HEK293 (cell line): ENCODE data around the gene MTFP1.

Experiments
- GLI2 ChIP-seq: fragments of 450-650 bp; formaldehyde crosslinking; IDR thresholded peaks from 2 replicates; pipeline ENCODE4; 2017; ENCODE audit warnings: missing biosample characterization, missing genetic modification characterization, low read depth, borderline replicate concordance
- MEIS1 ChIP-seq: sonication (generic); formaldehyde crosslinking; IDR thresholded peaks from 2 replicates; pipeline ENCODE4 v1.8.1; 2022; ENCODE audit warnings: missing genetic modification reagents, mild to moderate bottlenecking, borderline replicate concordance
- SCRT2 ChIP-seq: fragments of 450-650 bp; formaldehyde crosslinking; IDR thresholded peaks from 2 replicates; pipeline ENCODE4 v1.5.1; 2016; ENCODE audit warnings: missing biosample characterization, missing genetic modification characterization
- YY1 ChIP-seq: fragments of 450-650 bp; formaldehyde crosslinking; IDR thresholded peaks from 2 replicates; pipeline ENCODE4 v1.5.1; 2018; ENCODE audit warnings: missing biosample characterization, missing genetic modification characterization
- ZIC2 ChIP-seq: fragments of 450-650 bp; formaldehyde crosslinking; IDR thresholded peaks from 2 replicates; pipeline ENCODE4 v1.5.1; 2016; ENCODE audit warnings: missing biosample characterization, missing genetic modification characterization
- ZNF10 ChIP-seq: fragments of 450-650 bp; formaldehyde crosslinking; IDR thresholded peaks from 2 replicates; pipeline ENCODE4 v1.5.1; 2017; ENCODE audit warnings: missing biosample characterization, missing genetic modification characterization
- ZNF140 ChIP-seq: fragments of 450-650 bp; formaldehyde crosslinking; IDR thresholded peaks from 2 replicates; pipeline ENCODE4 v1.5.1; 2016; ENCODE audit warnings: missing biosample characterization, missing genetic modification characterization
- ZNF274 ChIP-seq, 2 experiments: fragments of 200-500 bp in 1 of 2; fragments of 450-650 bp in 1 of 2; sonication (Bioruptor generic) in 1 of 2; formaldehyde crosslinking in 1 of 2; IDR thresholded peaks; 2 replicates each; pipeline versions ENCODE4 v1.5.1 to v1.6.1; 2014 to 2016; ENCODE audit warnings: borderline replicate concordance in 1 of 2, inconsistent platforms in 1 of 2, low read length in 1 of 2, missing biosample characterization in 1 of 2, missing genetic modification characterization in 1 of 2
- ZNF529 ChIP-seq: fragments of 450-650 bp; formaldehyde crosslinking; IDR thresholded peaks from 2 replicates; pipeline ENCODE4 v1.5.1; 2017; ENCODE audit warnings: missing genetic modification characterization, missing biosample characterization; ENCODE audit not compliant: insufficient replicate concordance
- TF ChIP-seq, protein P1 (sequence below): fragments of 450-650 bp; formaldehyde crosslinking; IDR thresholded peaks from 2 replicates; pipeline ENCODE4 v1.5.1; 2016; ENCODE audit warnings: missing biosample characterization, missing genetic modification characterization
- TF ChIP-seq, protein P2 (sequence below): fragments of 450-650 bp; formaldehyde crosslinking; IDR thresholded peaks from 2 replicates; pipeline ENCODE4 v1.5.1; 2016; ENCODE audit warnings: missing biosample characterization, missing genetic modification characterization
- TF ChIP-seq, protein P3 (sequence below): fragments of 450-650 bp; formaldehyde crosslinking; IDR thresholded peaks from 2 replicates; pipeline ENCODE4 v1.5.1; 2016; ENCODE audit warnings: missing biosample characterization, missing genetic modification characterization
- TF ChIP-seq, protein P4 (sequence below): fragments of 450-650 bp; IDR thresholded peaks from 2 replicates; pipeline ENCODE4 v1.5.1; 2018; ENCODE audit warnings: missing biosample characterization, missing genetic modification characterization
- TF ChIP-seq, protein P5 (sequence below): fragments of 450-650 bp; IDR thresholded peaks from 2 replicates; pipeline ENCODE4 v1.5.1; 2018; ENCODE audit warnings: missing biosample characterization, mild to moderate bottlenecking, missing genetic modification characterization

DNA sequence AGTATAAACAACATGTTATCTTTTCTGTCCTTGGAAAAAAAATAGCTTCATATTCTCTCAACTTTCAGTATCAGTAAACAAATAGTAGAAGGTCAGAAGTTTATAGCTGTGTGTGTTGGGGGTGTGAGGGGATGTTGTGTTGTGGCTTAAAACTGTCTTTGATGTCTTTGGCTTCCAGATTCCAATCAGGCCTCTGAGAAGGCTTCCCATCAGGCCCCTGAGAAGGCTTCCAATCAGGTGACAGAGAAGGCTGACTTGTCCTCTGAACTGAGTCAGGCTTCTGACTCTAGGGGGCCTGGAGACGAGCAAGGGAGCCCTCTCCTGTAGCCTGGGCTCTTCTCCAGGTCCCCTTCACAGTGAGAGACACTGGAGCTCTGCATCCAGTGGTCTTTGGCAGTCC lies 9.3 kb downstream of the MTFP1 start:
- TF ChIP-seq ZNF274 (IDR thresholded peaks at IDR 0.05; ENCODE audit: low read length) (no peak), ZNF274 (tag by site-specific recombination; IDR thresholded peaks at IDR 0.05; ENCODE audit: borderline replicate concordance) (no peak), GLI2 (tag by site-specific recombination) (no peak), ZNF140 (tag by site-specific recombination) (no peak), ZNF529 (tag by site-specific recombination) (no peak), ZNF10 (tag by site-specific recombination) (no peak), ZIC2 (tag by site-specific recombination) (no peak), SCRT2 (no peak), YY1 (tag by site-specific recombination) (no peak), MEIS1 (CRISPR knock-in tag) (no peak)
- TF ChIP-seq, protein P1, sequence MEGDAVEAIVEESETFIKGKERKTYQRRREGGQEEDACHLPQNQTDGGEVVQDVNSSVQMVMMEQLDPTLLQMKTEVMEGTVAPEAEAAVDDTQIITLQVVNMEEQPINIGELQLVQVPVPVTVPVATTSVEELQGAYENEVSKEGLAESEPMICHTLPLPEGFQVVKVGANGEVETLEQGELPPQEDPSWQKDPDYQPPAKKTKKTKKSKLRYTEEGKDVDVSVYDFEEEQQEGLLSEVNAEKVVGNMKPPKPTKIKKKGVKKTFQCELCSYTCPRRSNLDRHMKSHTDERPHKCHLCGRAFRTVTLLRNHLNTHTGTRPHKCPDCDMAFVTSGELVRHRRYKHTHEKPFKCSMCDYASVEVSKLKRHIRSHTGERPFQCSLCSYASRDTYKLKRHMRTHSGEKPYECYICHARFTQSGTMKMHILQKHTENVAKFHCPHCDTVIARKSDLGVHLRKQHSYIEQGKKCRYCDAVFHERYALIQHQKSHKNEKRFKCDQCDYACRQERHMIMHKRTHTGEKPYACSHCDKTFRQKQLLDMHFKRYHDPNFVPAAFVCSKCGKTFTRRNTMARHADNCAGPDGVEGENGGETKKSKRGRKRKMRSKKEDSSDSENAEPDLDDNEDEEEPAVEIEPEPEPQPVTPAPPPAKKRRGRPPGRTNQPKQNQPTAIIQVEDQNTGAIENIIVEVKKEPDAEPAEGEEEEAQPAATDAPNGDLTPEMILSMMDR (tag by site-specific recombination): no peak
- TF ChIP-seq, protein P2, sequence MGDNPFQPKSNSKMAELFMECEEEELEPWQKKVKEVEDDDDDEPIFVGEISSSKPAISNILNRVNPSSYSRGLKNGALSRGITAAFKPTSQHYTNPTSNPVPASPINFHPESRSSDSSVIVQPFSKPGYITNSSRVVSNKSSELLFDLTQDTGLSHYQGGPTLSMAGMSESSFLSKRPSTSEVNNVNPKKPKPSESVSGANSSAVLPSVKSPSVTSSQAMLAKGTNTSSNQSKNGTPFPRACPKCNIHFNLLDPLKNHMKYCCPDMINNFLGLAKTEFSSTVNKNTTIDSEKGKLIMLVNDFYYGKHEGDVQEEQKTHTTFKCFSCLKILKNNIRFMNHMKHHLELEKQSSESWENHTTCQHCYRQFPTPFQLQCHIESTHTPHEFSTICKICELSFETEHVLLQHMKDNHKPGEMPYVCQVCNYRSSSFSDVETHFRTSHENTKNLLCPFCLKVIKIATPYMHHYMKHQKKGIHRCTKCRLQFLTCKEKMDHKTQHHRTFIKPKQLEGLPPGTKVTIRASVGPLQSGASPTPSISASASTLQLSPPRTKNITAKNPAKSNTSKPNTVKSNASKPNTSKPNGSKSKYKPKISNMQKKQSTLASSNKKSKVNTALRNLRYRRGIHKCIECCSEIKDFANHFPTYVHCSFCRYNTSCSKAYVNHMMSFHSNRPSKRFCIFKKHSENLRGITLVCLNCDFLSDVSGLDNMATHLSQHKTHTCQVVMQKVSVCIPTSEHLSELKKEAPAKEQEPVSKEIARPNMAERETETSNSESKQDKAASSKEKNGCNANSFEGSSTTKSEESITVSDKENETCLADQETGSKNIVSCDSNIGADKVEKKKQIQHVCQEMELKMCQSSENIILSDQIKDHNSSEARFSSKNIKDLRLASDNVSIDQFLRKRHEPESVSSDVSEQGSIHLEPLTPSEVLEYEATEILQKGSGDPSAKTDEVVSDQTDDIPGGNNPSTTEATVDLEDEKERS (tag by site-specific recombination): no peak
- TF ChIP-seq, protein P3, sequence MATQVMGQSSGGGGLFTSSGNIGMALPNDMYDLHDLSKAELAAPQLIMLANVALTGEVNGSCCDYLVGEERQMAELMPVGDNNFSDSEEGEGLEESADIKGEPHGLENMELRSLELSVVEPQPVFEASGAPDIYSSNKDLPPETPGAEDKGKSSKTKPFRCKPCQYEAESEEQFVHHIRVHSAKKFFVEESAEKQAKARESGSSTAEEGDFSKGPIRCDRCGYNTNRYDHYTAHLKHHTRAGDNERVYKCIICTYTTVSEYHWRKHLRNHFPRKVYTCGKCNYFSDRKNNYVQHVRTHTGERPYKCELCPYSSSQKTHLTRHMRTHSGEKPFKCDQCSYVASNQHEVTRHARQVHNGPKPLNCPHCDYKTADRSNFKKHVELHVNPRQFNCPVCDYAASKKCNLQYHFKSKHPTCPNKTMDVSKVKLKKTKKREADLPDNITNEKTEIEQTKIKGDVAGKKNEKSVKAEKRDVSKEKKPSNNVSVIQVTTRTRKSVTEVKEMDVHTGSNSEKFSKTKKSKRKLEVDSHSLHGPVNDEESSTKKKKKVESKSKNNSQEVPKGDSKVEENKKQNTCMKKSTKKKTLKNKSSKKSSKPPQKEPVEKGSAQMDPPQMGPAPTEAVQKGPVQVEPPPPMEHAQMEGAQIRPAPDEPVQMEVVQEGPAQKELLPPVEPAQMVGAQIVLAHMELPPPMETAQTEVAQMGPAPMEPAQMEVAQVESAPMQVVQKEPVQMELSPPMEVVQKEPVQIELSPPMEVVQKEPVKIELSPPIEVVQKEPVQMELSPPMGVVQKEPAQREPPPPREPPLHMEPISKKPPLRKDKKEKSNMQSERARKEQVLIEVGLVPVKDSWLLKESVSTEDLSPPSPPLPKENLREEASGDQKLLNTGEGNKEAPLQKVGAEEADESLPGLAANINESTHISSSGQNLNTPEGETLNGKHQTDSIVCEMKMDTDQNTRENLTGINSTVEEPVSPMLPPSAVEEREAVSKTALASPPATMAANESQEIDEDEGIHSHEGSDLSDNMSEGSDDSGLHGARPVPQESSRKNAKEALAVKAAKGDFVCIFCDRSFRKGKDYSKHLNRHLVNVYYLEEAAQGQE (tag by site-specific recombination): no peak
- TF ChIP-seq, protein P4, sequence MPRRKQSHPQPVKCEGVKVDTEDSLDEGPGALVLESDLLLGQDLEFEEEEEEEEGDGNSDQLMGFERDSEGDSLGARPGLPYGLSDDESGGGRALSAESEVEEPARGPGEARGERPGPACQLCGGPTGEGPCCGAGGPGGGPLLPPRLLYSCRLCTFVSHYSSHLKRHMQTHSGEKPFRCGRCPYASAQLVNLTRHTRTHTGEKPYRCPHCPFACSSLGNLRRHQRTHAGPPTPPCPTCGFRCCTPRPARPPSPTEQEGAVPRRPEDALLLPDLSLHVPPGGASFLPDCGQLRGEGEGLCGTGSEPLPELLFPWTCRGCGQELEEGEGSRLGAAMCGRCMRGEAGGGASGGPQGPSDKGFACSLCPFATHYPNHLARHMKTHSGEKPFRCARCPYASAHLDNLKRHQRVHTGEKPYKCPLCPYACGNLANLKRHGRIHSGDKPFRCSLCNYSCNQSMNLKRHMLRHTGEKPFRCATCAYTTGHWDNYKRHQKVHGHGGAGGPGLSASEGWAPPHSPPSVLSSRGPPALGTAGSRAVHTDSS (tag by site-specific recombination): no peak
- TF ChIP-seq, protein P5, sequence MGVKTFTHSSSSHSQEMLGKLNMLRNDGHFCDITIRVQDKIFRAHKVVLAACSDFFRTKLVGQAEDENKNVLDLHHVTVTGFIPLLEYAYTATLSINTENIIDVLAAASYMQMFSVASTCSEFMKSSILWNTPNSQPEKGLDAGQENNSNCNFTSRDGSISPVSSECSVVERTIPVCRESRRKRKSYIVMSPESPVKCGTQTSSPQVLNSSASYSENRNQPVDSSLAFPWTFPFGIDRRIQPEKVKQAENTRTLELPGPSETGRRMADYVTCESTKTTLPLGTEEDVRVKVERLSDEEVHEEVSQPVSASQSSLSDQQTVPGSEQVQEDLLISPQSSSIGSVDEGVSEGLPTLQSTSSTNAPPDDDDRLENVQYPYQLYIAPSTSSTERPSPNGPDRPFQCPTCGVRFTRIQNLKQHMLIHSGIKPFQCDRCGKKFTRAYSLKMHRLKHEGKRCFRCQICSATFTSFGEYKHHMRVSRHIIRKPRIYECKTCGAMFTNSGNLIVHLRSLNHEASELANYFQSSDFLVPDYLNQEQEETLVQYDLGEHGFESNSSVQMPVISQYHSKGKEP (tag by site-specific recombination): no peak
